ENCODE results near the gene ADRA2C.

The ADRA2C gene

DNA sequence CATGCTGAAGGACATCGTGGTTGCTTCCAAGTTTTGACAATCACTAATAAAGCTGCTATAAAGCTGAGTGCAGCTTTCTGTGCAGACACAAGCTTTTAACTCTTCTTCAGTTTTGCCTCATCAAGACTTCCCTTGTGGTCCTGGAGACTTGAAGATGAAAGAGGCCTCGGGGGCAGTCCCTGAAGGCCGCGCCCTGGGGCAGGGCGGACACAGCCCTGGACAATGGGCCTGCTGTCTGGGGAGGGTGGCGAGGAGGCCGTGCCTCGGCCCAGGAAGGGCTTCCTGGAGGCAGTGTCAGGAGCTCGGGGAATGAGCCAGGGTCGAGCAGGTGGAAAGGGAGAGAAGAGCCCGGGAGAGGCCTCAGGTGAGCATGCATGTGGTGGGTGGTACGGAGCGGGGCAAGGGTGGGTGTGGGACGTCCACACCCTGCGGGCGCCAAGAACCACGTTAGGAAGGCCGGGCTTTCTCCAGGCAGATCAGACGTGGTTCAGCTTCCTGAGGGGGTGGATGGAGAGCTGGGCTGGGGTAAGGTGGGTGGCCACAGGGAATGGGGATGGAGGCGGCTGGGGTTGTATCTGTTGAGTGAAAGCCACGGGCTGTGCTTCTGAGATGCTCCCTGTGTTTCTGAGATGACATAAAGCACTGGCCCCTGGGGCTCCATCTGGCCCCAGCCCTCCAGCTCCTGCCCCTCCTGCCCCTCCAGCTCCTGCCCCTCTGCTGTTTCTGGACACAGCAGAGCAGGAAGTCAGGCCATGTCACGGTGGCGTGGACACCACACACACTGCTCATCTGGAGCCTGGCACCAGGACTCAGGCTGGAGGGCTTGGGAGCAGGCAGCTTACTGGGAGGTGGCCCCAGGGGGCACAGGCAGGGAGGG lies 21.5 kb downstream of the ADRA2C start:
- peak overlapping the region; percentile 59; the same call in 1 of the 2 replicates for H3K27ac ChIP-seq
- TF ChIP-seq, protein P1, sequence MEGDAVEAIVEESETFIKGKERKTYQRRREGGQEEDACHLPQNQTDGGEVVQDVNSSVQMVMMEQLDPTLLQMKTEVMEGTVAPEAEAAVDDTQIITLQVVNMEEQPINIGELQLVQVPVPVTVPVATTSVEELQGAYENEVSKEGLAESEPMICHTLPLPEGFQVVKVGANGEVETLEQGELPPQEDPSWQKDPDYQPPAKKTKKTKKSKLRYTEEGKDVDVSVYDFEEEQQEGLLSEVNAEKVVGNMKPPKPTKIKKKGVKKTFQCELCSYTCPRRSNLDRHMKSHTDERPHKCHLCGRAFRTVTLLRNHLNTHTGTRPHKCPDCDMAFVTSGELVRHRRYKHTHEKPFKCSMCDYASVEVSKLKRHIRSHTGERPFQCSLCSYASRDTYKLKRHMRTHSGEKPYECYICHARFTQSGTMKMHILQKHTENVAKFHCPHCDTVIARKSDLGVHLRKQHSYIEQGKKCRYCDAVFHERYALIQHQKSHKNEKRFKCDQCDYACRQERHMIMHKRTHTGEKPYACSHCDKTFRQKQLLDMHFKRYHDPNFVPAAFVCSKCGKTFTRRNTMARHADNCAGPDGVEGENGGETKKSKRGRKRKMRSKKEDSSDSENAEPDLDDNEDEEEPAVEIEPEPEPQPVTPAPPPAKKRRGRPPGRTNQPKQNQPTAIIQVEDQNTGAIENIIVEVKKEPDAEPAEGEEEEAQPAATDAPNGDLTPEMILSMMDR (conservative IDR thresholded peaks at IDR 0.05) = no peak

DNA sequence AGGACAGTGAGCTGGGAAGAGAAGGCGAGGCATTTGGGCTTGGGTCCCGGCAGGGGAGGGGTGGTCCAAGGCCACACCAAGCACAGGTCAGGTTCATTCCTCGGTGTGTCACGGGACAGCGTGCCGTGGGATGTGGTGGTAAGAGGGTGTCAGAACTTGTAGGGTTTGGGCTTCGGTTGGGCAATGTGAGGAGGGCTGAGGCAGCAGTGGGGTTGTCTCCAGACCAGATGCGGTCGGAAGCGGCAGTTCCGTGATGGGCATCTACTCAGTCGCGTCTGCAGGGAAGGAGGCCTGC lies 22.1 kb downstream of the ADRA2C start:
- H3K27ac ChIP-seq = no peak overlapping the region
- TF ChIP-seq, protein P1 (conservative IDR thresholded peaks at IDR 0.05) = no peak

DNA sequence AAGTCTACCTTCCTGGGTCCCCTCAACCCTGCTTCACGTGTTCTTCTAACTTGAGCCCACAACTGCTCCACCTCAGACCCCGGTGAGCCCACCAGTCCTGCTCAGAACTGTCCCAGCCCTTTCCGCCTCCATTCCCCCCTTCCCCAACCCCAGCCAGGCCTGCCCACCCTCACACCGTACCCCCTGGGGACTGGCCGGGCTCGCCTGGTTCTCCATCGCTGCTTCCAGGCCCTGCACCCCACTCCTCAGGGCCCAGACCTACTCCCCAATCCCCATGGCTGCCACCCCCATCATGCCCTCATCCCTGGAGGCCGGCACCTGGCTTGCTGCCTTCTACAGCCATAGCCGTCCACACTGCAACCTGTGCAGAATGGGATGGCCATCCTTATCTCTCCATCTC lies 23.4 kb downstream of the ADRA2C start:
- TF ChIP-seq, protein P1 (conservative IDR thresholded peaks at IDR 0.05) = no peak
- H3K27ac ChIP-seq = peak overlapping the region; percentile 59

DNA sequence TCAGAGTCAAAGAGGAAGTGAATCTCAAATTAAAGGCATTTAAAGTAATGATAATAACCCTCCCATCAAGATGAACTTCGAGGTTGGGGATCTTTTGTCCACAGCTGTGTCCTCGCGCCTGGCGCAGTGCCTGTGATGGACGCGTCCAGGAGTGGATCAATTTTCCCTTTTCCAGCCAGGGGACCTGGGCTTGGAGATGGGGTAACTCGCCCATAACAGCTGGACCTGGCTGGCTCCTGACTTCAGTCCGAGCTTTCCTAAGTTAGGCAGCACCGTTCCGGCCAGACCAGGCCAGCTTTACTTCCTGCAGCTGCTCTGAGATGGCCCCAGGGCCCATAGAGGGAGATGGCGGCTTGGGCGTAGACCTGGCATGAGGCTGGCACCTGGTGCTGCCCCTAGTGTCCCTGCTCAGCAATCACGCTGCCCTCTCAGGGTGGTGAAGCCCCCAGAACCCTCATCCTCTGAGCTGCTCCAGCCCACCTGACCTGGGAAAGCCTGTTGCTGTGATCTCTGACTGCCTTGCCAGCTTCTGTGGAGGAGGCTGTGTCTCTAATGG lies 23.9 kb downstream of the ADRA2C start:
- TF ChIP-seq, protein P1 (conservative IDR thresholded peaks at IDR 0.05) = no peak; the same call in 1 of the 2 replicates
- H3K27ac ChIP-seq = peak overlapping the region; percentile 59

DNA sequence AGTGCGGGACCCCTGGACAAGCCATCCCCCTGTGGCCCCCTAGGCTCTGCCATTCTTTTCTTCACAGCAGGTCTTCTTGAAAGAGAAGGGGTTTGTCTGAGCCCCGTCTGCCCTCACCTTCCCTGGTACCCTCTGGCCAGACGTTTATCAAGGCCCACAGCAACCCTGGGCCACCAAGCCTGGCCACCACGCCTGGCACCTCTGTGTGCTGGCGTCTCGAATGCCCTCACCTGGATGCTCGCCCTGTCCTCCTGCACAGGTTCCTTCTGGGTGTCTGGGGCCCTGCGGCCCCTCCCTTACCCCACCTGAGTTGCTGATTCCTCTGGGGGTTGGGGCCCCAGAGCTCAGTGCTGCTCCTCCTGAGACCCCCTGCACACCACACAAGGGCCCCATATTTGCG lies 25.1 kb downstream of the ADRA2C start:
- TF ChIP-seq, protein P1 (conservative IDR thresholded peaks at IDR 0.05) = no peak
- H3K27ac ChIP-seq = no peak overlapping the region

DNA sequence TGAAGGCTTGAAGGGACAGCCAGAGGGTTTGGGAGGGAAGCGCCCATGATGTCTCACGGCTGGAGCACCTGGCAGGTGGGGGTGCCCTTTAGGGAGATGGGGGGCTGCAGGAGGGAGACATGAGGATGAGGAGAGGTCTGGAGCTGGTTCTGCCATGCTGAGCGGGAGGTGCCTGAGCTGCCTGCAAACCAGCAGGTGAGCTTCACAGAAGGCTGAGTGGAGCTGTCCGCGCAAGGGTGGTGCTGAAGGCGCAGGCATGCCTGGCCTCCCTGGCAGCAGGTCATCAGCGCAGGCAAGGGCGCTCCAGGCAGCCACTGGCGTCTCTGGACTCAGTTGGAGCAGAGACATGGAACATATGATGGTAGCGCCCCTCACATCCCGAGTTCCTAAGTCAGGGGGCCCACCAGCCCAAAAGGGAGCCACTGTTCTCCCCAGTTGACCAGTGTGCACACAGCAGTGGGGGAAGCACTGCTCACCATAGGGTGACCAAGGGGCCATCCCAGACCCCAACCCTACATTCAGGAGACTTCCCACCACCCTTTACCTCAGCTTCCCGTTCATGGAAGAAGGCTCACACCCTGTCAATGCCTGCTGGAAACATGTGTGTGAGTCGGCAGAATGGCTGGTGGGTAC lies 25.8 kb downstream of the ADRA2C start:
- TF ChIP-seq, protein P1 (conservative IDR thresholded peaks at IDR 0.05) = no peak

DNA sequence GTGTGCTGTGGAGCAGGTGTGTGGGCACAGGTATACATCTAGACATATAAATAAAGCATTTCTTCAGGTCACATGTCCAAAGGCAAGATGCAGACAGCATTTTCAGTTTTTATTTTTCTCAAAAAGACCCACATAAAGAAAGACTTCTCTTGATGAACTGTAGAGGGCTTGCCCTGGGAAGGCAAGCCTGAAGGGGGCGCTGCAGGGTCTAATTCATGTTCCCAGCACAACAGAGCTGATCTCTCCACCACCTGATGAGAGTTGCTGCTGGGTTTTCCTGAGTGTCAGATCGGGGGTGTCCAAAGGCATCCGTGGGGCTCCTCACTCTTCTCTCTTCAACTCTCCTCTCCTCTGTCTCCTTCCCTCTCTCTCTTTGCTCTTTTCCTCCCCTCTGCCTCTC lies 26.6 kb downstream of the ADRA2C start:
- H3K27ac ChIP-seq = no peak overlapping the region
- TF ChIP-seq, protein P1 (conservative IDR thresholded peaks at IDR 0.05) = peak; percentile 72

More for the DNA sequence above, 25.8 kb downstream of the ADRA2C start:
- H3K27ac ChIP-seq = no peak overlapping the region

Measured in VCaP (cell line).